Inferior parietal cortex (tissue), 1 donor: ENCODE data around the gene POLR2B.
A peak's percentile ranks its signal among the peaks of the same experiment; 100 is the strongest.
"Not testable (repeated sequence)": the region's sequence is repeated elsewhere in the genome, so short reads cannot be mapped to it uniquely, and the experiment has no call there.

ENCODE experiments used
- DNase-seq: peaks from one replicate; pipeline ENCODE4 v3.0.0-alpha.2; 2016; ENCODE audit errors: extremely low spot score

POLR2B gene

DNA sequence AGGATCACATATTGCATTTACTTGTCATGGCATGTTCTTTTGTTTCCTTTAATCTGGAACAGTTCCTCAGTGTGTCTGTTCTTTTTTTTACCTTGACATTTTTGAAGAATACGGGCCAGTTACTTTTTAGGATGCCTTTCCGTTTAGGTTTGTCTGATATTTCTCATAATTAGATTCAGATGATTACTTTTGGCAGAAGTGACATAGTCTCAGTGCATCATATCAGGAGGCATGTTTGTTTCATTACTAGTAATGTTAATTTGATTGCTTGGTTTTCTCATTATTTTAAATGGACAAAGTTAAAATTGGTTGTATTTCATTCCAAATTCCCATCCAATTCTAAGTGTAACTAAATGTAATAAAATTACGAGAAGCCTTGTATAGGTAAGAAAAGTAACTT, 8.3 kb downstream of the POLR2B start:
- DNase-seq, result no peak

DNA sequence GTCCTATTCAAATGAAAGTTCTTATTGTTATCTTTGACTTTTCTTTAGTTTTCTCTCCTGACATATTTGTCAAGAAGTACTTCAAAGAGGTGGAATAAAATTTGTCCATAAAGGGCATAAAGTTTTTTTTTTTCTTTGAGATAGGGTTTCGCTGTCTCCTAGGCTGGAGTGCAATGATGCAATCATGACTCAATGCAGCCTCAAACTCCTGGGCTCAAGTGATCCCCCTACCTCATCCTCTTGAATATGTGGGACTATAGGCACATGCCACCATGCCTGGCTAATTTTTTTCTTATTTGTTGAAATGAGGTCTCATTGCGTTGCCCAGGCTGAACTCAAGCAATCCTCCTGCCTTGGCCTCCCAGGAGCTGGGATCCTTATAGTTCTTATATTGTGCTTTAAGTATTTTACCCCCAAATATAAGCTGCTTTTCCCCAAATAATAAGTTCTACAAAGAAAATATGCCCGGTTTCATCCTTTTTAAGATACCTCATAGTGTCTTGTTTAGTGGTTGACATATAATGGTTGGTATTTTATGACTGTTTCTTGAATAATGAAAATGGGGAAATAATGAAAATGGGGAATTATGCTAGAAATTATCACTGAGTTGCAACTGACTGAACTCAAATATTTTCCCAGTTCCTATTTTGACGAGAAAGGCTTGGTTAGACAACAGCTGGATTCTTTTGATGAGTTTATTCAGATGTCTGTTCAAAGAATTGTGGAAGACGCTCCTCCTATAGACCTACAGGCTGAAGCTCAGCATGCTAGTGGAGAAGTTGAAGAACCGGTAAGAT, 11.6 kb downstream of the POLR2B start:
- no peak for DNase-seq

GRCh38 chr4:56995525-56995924, 16.8 kb downstream of the POLR2B start:
- DNase-seq, result peak; percentile 89

DNA sequence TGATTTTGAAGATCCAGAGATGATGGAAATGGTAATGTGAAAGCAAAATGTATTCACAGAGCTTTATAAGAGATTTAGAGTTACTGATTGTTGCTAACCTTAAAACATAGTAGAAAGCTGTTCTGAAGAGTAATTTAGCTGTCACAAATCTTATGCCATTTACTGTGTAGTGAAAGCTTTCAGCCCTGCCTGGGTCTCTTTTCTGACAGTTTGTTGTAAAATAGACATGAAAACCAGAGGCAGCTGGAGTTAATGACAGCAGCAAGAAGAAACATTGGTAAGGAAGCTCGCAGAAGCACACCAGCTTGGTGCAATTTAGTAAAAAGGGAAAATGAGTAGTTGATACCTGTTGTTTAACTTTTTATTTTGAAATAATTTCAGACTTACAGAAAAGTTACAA, 21.1 kb downstream of the POLR2B start:
- no peak for DNase-seq

- no peak for DNase-seq
Observed at GRCh38 chr4:57013543-57014120, 34.9 kb downstream of the POLR2B start.

GRCh38 chr4:57018980-57019379, 40.3 kb downstream of the POLR2B start:
- no peak for DNase-seq

GRCh38 chr4:57020467-57021101, 41.9 kb downstream of the POLR2B start:
- no peak for DNase-seq

DNA sequence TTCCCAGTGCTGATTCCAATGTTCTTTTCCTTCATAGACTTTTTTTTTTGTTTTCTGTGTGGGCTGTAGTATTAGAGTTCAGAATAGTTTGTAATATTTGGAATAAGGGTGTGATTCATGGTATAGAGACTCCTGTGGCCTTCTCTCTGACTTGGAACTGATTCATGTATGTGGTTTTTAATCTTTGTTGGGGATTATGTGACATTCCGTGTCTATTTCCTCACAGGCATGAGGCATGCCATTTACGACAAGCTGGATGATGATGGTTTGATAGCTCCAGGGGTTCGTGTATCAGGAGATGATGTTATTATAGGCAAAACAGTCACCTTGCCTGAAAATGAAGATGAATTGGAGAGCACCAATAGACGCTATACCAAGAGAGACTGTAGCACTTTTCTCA, 44.4 kb downstream of the POLR2B start:
- DNase-seq, result no peak

DNA sequence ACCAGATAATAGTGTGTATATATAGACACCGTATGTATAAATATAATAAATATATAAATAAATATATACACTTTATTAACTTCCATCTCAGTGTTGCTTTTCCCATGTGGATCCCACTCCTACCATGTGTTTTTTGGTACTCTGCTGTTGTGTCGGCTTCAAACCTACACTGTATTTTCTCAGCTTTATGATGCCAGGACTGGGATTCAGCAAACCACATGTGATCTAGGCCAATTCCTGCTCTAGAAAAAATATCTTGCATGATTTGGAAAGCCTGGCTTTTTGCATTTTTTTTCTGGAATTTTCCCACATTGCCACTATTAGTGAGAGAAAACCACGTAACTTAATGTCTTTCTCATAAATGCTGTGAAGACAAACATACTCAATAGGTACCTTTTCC, 55.8 kb downstream of the POLR2B start:
- DNase-seq, result no peak

- DNase-seq, result peak; percentile 64
Observed at GRCh38 chr4:57037982-57038604, 59.4 kb downstream of the POLR2B start.

DNA sequence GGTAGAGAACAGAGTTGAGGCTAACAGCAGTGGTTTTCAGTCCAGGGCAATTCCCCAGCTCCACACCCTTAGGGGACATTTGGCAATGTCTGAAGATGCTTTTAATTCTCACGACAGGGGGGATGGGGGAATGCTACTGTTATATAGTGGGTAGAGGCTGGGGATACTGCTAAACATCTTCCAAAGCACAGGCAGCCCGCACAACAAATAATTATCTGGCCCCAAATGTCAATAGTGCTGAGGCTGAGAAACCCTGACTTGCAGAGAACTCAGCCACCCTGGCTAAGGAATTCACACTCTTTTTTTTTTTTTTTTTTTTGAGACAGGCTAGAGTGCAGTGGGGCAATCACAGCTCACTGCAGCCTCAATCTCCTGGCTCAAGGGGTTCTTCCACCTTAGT, 60.6 kb downstream of the POLR2B start:
- DNase-seq, result no peak

- DNase-seq, result no peak
Observed at GRCh38 chr4:57040510-57040909, 61.8 kb downstream of the POLR2B start.

- no peak for DNase-seq
Observed at GRCh38 chr4:57041020-57041419, 62.3 kb downstream of the POLR2B start.

GRCh38 chr4:57042711-57043169, 64.0 kb downstream of the POLR2B start:
- DNase-seq, result no peak

DNA sequence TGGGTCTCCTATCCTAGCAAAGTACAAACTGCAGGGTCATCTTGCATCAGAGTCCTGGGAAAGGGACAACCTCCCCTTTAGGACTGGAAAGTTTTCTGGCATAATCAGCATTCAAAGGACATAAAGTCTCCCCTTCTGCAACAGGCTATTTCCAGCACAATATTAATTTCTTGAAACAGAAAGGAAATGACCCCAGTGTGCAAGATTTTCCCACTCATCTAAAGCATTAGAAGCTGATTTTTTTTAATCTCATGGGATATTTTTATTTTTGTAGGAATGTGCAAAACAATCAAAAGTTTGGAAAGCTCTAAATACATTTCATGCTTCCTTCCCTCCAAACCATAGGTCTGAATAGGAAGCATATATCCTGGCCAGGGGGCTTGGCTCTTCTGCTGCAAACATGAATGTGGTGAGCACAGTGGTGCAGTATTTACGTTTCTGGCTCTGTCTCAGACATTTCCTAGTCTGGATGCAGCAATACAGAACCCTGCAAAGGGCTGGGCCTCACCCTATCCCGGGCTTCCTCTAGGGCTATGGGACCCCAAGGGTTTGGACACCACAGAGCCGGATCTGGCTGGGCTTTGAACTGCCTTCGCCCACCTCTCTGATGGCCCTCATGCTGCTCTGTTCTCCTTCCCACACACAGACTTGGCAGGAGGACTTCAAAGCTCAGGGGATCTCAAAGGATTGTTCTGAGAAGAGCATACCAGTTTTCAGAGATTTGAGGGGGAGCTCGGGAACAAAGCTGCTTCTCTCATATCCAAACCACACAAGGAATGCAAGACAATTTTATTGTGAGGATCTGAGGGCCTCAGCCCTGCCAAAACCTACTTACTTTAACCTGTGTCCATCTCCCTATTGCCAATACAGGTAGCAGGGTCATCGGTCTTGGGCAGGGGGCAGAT, 64.9 kb downstream of the POLR2B start:
- no peak for DNase-seq

DNA sequence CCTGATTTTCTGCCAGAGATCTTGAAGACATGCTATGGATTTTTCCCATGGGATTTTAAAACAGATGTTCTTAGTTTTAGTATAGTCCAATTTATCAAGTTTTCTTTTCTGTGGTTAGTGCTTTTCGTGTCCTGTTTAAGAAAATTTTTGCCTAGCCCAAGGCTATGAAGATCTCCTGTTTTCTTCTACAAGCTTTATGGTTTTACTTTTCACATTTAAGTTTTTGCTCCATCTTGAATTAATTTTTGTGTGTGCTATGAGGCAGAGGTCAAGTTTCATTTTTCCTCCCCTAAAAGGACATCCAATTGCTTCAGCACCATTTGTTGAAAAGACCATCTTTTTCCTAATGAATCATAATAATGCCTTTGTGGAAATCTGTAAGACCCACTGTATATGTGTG, 65.6 kb downstream of the POLR2B start:
- no peak for DNase-seq

GRCh38 chr4:57044996-57045395, 66.3 kb downstream of the POLR2B start:
- DNase-seq, result no peak

- not testable (repeated sequence) for DNase-seq
Observed at GRCh38 chr4:57047046-57047445, 68.3 kb downstream of the POLR2B start.

GRCh38 chr4:57048590-57049304, 70.1 kb downstream of the POLR2B start:
- no peak for DNase-seq

DNA sequence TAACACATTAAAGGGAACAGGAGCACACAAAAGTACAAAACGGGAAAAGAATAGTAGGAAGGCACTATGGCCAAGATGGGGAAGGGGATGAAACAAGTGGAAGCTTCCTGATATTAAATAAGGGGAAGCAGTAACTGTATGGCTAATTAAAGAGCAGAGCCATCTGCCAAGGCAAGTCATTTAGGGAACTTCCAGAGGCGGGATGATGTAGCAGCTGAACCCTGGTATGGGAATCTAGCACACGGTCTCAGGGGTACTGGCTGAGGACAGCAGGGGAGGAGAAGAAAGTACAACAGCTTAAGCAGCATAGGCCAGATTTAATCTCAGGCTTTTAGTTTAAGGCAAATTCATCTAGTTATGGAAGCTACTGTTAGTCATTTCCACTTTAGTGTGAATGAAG, 72.4 kb downstream of the POLR2B start:
- no peak for DNase-seq

DNA sequence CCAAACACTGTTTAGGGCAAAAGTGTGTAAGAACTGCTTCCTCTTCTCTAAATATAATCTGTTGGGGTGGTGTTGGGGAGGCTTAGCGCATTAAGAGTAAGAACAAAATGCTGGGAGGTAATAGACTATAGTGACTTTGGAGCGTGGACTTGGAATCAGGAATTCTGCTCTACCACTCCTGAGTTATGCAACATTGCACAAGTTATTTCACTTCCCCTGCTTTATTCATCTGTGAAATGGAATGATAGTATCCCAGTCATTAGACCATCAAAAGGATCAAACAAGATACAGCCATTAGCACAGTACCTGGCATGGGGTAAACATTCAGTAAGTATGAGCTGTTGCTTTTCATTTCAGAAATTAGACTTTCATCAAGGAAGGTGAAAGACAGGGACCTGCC, 72.8 kb downstream of the POLR2B start:
- no peak for DNase-seq
